GM19467 (cell line): Measurements from ENCODE around the gene NPBWR2.
A peak's percentile ranks its signal among the peaks of the same experiment; 100 is the strongest.

Source experiments
- ATAC-seq: cut with Tn5 transposase; IDR thresholded peaks from one replicate; pipeline ENCODE4 v1.9.1; 2021; ENCODE audit warnings: mild to moderate bottlenecking, moderate library complexity; ENCODE audit not compliant: unreplicated experiment

The NPBWR2 gene

GRCh38 chr20:64074963-64075362, 32.4 kb downstream of the NPBWR2 start:
- no peak for ATAC-seq

DNA sequence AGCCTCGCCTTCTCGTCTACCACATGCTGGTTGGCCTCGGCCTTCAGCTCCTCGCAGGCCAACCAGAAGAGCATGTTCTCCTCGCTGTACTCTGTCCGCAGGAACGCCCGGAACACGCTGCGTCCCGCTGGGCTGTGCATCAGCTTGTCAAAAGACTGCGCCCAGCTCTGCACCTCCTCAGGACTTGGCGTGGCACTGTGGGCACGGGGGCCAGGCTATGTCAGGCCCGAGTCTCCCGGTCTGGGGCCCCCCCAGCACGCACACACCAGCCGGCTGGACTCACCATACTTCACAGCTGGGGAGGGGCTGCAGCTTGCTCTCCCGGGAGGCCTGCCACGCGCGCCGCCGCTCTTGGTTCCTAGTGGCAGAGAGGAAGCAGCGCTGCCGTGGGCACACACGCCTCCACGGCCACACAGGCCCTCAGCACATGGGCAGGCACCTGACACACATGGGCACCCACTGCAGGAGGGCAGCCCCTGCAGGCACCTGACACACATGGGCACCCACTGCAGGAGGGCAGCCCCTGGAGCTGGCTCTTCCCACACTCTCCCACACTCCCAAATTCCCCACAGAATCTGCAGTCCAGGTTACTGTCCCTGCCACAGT, 33.1 kb downstream of the NPBWR2 start:
- no peak for ATAC-seq

DNA sequence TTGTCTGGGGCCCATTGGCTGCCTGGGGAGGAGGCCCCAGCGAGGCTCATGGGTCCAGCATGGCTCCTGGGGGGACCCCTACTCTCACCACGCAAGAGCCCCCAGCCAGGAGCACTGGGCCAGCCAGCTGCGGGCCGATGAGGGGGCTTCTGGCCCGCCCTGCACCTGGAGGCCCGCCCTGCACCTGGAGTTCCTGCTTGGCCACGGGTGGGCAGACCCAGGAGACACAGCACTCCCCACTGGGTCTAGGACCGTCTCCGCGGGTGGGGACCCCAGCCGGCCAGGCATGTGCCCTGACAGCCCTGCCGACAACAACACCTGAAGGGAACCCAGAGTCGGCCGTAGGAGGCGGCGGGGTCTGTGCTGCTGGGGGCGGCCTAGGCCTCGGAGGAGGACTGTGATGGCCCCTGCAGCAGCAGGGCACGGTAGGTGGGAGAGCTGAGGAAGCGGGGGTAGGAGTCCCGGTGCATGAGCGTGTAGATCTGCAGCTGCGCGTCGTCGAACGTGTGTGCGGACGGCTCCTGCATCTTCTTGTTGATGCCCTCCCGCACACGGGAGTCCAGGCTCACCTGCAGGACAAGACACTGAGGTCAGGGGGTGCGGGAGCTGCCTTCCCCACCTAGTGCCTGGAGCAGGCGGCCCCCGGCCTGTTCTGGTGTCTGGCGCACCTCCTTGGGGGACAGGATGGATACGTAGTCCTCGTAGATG, 33.7 kb downstream of the NPBWR2 start:
- ATAC-seq: no peak

- no peak for ATAC-seq
Measured at GRCh38 chr20:64072498-64073063, 34.8 kb downstream of the NPBWR2 start.

DNA sequence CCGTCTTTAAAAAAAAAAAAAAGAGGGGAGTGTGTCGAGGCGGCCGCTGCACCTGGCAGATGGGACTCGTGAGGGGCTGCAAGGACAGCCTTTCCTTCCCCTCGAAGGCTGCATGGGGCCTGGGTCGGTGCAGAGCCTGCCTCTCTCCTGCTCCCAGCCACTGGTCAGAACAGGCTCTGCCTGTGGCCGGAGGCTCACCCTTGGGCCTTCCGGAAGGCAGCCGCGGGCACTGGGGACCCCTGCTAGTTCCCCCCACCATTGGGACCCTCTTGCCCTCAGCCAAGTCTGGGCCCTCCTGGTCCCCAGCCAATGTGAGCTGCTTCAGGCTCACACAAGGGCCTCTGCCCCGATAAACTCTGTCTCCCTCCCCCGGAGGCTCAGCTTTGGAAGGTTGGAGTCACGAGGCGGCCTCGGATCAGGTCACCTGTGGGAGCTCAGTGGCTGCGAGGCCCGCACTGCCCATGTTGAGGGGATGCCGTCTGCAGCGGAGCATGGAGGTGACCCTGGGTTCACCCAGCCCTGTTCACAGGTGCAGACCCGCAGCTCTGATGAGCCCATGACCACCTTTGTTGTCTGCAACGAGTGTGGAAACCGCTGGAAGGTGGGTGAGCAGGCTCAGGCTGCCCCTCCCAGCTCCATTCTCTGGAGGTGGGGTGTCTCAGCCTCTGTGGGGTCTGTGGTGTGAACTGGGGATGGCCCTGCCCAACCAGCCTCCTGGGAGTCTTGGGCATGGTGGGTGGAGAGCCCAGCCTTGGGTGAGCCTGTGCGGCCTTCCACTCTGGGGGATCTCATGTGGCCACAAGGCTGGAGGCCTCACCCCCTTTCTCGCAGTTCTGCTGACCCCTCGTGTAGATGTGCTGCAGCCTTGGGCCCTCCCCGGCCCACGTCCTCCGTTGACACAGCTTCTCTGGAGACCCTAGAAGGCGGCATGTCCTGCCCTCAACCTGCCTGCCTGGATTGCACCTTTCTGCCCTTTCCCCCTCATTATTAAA, 35.7 kb downstream of the NPBWR2 start:
- no peak for ATAC-seq

- no peak for ATAC-seq
Measured at GRCh38 chr20:64070244-64070993, 36.9 kb downstream of the NPBWR2 start.

DNA sequence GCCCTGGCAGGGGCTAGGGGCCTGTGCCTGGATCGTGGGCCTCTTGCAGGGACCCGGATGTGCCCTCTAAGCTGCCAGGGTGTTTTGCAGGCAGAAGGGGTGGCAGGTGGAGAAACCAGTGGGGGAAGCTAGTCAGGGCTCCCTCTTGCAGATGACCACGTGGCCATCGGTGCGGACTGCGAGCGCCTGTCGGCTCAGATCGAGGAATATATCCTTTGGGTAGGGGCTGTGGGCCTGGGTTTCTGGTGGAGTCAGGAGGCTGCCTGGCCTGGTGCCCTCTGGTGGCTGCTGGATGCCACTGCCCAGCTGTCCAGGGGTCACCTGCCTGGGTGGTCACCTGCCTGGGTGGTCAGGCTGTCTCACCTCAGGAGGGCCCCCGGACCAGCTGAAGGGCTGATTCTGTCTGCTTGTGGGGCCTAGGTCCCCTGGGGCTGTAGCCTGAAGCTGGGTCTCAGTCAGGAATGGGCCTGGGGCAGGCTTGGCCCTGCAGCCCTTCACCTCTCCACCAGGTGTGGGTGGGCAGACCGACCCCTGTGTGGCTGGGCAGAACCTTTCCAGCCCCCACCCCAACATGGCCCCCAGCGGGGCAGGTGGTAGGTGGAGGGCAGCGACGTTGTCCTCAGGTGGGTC, 37.6 kb downstream of the NPBWR2 start:
- no peak for ATAC-seq

GRCh38 chr20:64069209-64069613, 38.2 kb downstream of the NPBWR2 start:
- ATAC-seq: no peak

DNA sequence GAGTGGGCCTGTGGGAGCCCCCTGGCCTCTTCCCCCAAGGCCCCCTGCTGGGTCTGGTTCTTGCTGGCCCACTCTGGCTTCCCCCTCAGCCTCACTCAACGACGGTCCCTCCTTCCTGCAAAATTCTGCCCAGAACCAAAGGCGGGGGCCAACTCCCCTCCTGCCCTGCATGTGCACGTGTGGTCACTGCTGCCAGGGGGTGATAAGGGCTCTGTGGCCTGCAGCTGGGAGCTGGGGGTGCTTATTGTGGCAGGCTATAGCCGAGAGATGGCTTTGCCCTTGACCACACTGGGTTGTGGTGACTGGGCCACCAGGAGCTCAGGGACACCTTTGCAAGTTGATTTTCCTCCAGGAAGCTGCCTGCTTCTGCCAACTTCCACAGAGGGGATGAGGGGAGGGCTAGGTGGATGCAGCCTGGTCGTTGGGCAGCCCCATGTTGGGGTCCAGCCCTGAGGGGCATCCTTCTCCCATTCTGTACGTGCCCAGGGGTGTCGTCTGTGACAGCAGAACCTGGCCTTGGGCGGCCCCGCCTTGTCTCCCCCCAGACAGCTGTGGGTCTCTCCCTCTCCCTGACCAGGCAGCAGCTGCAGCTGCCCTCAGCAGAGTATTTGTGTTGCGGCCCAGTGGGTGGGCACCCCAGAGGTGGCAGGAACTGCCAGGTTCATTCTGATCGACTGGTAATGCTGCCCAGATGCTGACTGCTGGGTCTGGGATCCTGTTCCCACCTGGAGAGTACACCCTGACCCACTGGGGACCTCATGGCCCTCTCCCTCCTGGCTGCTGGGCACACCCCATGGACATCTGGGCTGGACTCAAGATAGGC, 38.8 kb downstream of the NPBWR2 start:
- ATAC-seq: no peak

GRCh38 chr20:64067733-64068307, 39.5 kb downstream of the NPBWR2 start:
- no peak for ATAC-seq

DNA sequence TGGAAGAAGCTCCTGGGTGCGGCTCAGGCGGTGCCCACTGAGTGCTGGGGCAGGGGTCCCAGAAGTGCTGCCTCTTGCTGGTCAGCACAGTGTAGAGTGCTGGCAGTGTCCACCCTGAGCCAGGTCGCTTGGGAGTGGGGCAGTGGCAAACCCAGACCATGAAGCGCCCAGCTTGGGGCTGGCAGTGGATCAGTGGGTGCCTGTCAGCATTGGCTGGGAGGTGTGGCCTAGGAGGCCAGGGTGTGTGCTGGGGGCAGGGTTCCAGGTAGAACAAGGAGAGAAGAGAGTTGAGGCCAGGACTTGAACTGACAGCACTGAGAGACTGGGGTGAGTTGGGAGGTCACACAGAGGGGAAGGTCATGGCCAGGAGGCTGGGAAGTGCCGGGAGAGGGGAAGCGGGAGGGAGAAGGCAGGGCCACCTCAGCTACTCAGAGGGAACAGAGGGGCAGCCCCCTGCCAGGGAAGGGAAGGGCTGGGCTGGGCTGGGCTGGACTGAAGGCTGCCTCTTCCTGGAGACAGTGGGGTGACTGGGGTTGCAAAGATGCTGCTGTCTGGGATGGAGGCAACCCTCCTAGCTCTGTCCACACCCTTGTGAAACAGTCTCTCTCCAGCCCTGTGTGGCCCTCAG, 40.2 kb downstream of the NPBWR2 start:
- ATAC-seq: no peak

- ATAC-seq: no peak
Measured at GRCh38 chr20:64065974-64066343, 41.4 kb downstream of the NPBWR2 start.

- no peak for ATAC-seq
Measured at GRCh38 chr20:64065062-64065973, 42.0 kb downstream of the NPBWR2 start.

DNA sequence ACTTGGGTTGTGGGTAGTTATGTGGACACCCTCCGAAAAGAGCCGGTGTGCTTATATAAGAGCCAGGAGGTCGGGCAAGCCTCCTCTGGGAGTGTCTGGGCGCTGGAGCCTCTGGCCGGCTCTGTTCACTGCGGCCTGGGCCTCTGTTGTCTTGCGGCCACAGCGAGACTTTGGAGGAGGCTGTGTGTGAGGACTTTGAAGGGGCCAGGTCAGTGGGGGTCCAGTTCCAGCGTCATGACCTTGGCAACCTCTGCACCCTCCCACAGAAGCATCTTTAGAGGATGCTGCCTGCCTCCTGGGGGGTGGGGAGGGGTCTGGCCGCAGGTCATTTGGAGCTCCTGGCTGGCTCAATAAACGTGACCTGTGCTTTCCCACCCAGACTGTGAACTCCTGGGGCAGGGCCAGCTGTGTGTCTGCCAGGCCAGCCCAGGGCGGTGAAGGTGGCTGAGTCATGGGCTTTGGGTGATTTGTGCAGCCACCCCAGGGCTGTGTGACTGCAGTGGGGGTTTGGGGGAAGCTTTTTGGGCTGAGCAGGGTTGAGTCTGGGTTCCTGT, 43.1 kb downstream of the NPBWR2 start:
- ATAC-seq: no peak

DNA sequence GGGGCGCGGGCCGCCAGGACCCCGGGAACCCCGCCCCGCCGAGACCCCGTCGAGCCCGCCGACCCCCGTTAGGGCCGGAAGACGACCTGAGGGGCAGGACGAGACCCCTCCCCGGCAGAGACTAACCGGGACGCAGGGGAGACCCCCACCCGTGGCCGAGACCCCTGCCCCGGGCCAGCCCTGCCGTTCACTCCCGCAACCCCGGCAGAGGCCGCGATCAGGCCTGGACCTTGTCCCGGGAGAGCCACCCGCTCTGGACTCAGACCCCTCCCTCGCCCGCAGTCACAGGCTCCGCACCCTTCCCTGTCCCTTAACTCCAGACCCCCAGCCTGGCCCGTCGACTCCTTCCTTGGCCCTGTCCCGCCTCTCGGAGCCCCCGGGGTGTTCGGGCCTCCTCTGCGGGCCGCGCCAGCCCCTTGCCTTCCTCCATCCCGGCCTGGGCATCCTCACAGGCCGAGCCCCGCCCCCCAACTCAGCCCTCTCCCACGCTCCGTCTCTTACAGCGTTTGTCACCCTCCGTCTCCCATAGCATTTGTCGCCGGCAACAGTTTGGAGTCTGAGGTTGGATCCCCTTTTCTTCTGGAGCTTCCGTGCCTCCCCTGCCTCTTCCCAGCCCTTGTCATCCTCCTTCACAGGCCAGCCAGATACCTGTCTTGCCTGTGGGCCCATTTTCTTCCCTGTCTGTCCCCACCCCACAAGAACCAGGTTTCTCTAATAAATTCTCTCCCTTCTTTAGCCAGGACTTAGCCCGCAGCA, 43.8 kb downstream of the NPBWR2 start:
- ATAC-seq: no peak

- ATAC-seq: peak; percentile 81
Measured at GRCh38 chr20:64062596-64063388, 44.6 kb downstream of the NPBWR2 start, which contains the start of gene TCEA2. TSS of gene TCEA2 (plus strand) at chr20:64063198. CDS start at chr20:64063313, 115 bp downstream.
